Esophagus muscularis mucosa (tissue), 4 donors: ENCODE data around the gene HOXC9. TPM values are rescaled to one million over a fixed set of nuclear protein-coding genes. Genes with fewer than 3 reads are reported as not detected.

Source experiments
- DNase-seq: peaks from one replicate; pipeline ENCODE4 v3.0.0-alpha.2; 2017; ENCODE audit errors: extremely low spot score
- H3K27ac ChIP-seq, 4 donors: fragments of 200-600 bp; sonication (generic); replicated peaks in 1 of 4; 1 replicate in 3 of 4; 2 replicates in 1 of 4; pipeline ENCODE4 v1.5.1; 2016 to 2019; ENCODE audit warnings: mild to moderate bottlenecking in 1 of 4
- H3K27me3 ChIP-seq, 4 donors: fragments of 200-600 bp; sonication (generic); one replicate each; pipeline versions ENCODE4 v1.5.1 to v1.6.0; 2016 to 2019
- H3K36me3 ChIP-seq, 4 donors: fragments of 200-600 bp; sonication (generic); one replicate each; pipeline ENCODE4 v1.5.1; 2016 to 2019
- H3K4me1 ChIP-seq, 4 donors: fragments of 200-600 bp; sonication (generic); one replicate each; pipeline ENCODE4 v1.5.1; 2016 to 2019
- H3K4me3 ChIP-seq, 4 donors: fragments of 200-600 bp; sonication (generic); 1 replicate in 2 of 4; 2 replicates in 2 of 4; pipeline ENCODE4 v1.5.1; 2016 to 2019; ENCODE audit warnings: mild to moderate bottlenecking in 4 of 4, moderate library complexity in 1 of 4
- H3K9me3 ChIP-seq, 4 donors: fragments of 200-600 bp; sonication (generic); 1 replicate in 3 of 4; 2 replicates in 1 of 4; pipeline ENCODE4 v1.5.1; 2016 to 2019
- EP300 ChIP-seq: sonication (generic); formaldehyde crosslinking; IDR thresholded peaks from one replicate; pipeline ENCODE4 v1.6.1; 2017; ENCODE audit warnings: antibody characterized with exemption
- POLR2A ChIP-seq: fragments of 450-650 bp; IDR thresholded peaks from one replicate; pipeline ENCODE4 v1.6.1; 2017; ENCODE audit warnings: antibody characterized with exemption, moderate library complexity, mild to moderate bottlenecking, low read depth
- POLR2AphosphoS5 ChIP-seq, 2 donors: sonication (generic); formaldehyde crosslinking; IDR thresholded peaks; one replicate each; pipeline ENCODE4 v1.6.1; 2017; ENCODE audit warnings: antibody characterized with exemption in 2 of 2
- WGBS: methylation state at CpG from one replicate; pipeline ENCODE4 v1.1.5; 2018; 5-methylcytosine and 5-hydroxymethylcytosine counted together
- intact Hi-C: fragments of 100-400 bp; cut with DNase I; formaldehyde crosslinking; loops from one replicate; pipeline ENCODE4 v1.15.1; 2023
- total RNA-seq, 4 donors: library from RNA; depleted of rRNA; stranded (reverse); fragments of >200 nt; gene quantifications; one replicate each; pipeline versions ENCODE4 v1.1.0 to v1.2.1, GENCODE V29; 2016
- TF ChIP-seq, protein P1 (sequence below), 3 experiments: fragments of 200-600 bp in 2 of 3; fragments of 450-650 bp in 1 of 3; sonication (generic) in 2 of 3; IDR thresholded peaks; one replicate each; pipeline ENCODE4 v1.5.1; 2017 to 2019; ENCODE audit warnings: antibody characterized with exemption in 3 of 3, mild to moderate bottlenecking in 2 of 3, moderate library complexity in 1 of 3

HOXC9 gene
- total RNA-seq, 4 donors from 2014 or later, result not detected

DNA sequence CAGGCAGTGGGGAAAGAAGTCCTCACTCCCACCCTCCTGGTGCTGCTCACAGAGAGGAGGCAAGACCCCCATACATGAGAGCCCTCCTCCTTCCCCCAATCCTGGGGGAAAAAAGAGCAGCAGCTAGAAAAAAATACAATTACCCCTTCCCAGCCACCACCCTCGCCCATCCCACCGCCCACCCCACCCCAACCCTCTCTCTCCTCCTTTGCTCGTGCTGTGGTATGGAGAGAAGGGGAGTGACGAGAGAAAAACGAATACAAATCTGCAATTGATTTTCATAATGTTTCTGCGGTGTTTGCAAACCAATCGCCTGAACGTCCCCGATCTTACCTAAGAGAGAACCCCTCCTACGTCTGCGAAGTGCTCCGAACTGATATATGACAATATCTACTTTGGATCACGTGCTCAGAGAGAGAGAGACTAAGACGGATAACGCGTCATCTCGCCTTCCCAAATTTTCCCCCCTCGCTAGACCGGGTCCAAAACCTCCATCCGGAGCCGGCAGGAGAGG is 27.2 kb upstream of the HOXC9 start, which contains the start of gene HOXC11:
TSS of gene HOXC11 (plus strand) at position 405 of the 514 bp plus-strand sequence. CDS start 116 bp downstream, outside the sequence.
- Histone ChIP-seq H3K9me3 (no peaks in the 10 kb centered on the region), H3K4me3 (peak within 1 kb of the TSS; percentile 12 to 46 (median 31)), H3K4me1 (peaks cover 24 to 33% (median 28%) of the 10 kb centered on the region in 4 donors), H3K27ac (no peak within 1 kb of the TSS), H3K36me3 (no peaks in the 10 kb centered on the region), H3K27me3 (peaks cover 16 to 100% (median 93%) of the 10 kb centered on the region in 4 donors)
- WGBS, result 8% methylated on average over 12 of the region's 21 CpGs
- DNase-seq, result no peak
- intact Hi-C loops, result no loop called here
- TF ChIP-seq EP300, result no peak
- TF ChIP-seq POLR2AphosphoS5 (IDR thresholded peaks at IDR 0.05), result no peak
- TF ChIP-seq, protein P1, sequence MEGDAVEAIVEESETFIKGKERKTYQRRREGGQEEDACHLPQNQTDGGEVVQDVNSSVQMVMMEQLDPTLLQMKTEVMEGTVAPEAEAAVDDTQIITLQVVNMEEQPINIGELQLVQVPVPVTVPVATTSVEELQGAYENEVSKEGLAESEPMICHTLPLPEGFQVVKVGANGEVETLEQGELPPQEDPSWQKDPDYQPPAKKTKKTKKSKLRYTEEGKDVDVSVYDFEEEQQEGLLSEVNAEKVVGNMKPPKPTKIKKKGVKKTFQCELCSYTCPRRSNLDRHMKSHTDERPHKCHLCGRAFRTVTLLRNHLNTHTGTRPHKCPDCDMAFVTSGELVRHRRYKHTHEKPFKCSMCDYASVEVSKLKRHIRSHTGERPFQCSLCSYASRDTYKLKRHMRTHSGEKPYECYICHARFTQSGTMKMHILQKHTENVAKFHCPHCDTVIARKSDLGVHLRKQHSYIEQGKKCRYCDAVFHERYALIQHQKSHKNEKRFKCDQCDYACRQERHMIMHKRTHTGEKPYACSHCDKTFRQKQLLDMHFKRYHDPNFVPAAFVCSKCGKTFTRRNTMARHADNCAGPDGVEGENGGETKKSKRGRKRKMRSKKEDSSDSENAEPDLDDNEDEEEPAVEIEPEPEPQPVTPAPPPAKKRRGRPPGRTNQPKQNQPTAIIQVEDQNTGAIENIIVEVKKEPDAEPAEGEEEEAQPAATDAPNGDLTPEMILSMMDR (IDR thresholded peaks at IDR 0.05), result no peak
- TF ChIP-seq POLR2A, result no peak

DNA sequence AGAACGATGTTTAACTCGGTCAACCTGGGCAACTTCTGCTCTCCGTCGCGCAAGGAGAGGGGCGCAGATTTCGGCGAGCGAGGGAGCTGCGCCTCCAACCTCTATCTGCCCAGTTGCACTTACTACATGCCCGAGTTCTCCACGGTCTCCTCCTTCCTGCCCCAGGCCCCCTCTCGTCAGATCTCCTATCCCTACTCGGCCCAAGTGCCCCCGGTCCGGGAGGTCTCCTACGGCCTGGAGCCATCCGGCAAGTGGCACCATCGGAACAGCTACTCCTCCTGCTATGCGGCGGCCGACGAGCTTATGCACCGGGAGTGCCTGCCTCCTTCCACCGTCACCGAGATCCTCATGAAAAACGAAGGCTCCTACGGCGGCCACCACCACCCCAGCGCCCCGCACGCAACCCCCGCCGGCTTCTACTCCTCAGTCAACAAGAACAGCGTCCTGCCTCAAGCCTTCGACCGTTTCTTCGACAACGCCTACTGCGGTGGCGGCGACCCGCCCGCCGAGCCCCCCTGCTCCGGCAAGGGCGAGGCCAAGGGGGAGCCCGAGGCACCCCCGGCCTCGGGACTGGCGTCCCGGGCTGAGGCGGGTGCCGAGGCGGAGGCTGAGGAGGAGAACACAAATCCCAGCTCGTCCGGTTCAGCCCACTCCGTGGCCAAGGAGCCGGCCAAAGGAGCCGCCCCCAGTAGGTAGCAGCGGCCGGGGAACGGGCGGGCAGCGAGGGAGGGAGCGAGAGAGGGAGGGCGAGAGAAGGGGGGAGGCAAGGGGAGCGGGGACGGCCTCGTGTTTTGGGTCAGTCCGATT is 26.5 kb upstream of the HOXC9 start:
- Histone ChIP-seq H3K9me3 (no peaks in the 10 kb centered on the region), H3K4me1 (peaks cover 24 to 30% (median 28%) of the 10 kb centered on the region in 4 donors), H3K27ac (no peak overlapping the region), H3K36me3 (no peaks in the 10 kb centered on the region), H3K27me3 (peaks cover 16 to 100% (median 95%) of the 10 kb centered on the region in 4 donors), H3K4me3 (peak overlapping the region; percentile 12 to 46 (median 31))
- intact Hi-C loops, result no loop called here
- TF ChIP-seq, protein P1 (IDR thresholded peaks at IDR 0.05), result no peak
- TF ChIP-seq POLR2A, result no peak
- TF ChIP-seq POLR2AphosphoS5 (IDR thresholded peaks at IDR 0.05), result no peak
- TF ChIP-seq EP300, result no peak
- no peak for DNase-seq
- 6% methylated on average over 28 of the region's 71 CpGs for WGBS

DNA sequence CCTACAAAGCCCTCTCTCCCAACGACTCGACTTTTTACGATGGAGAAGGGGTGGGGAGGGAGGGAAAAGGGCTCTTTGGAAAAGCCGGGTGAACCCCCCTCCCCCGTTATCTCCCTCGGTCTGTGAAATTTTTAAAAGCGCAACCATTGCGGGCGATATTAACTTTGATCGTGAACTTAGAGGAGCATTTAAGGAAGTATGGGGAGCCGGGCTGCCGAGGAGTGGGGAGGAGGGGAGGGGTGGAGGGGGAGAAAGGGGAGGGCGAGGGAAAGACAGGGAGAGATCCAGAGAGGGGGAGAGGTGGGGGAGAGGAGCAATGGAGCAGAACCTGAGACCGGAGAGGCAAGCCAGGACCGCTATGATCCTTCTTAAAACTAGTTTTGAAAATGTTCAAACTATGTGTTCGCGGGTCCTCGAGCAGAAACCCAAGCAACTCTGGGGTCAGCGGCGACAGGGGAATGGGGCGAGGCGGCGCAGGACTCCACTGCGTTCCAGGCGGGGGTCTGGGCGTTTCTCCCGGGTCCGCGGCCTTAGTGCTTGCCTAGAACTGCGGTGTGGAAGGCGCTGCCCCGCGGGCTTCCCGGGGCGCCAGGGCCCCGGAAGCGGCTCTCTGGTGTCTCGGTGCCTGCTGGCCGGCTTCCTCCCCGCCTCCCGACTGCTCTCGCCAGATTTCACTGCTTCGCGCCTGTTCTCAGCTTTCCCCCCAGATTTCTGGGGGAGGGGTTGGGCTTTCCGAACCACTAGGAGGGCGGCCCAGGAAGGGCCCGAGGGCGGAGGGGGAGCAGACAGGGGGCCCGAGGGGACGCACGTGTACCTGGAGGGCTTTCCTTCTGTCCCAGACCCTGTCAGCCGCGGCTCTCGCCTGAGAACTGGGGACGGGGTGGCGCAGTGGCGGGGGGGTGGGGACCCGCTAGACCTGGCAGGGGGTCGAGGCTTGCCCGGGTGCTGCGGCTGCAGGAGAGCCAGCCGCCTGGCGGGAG is 25.6 kb upstream of the HOXC9 start, which contains the start of gene HOTAIR:
TSS of gene HOTAIR (minus strand) at position 871 of the 980 bp plus-strand sequence.
- intact Hi-C loops, result no loop called here
- TF ChIP-seq EP300 (no peak), POLR2A (no peak), POLR2AphosphoS5 (IDR thresholded peaks at IDR 0.05) (no peak)
- TF ChIP-seq, protein P1 (IDR thresholded peaks at IDR 0.05), result no peak
- Histone ChIP-seq H3K4me3 (peak within 1 kb of the TSS; percentile 31 to 46 (median 32)), H3K4me1 (peaks cover 24 to 30% (median 28%) of the 10 kb centered on the region in 4 donors), H3K27ac (no peak within 1 kb of the TSS), H3K9me3 (no peaks in the 10 kb centered on the region), H3K27me3 (peaks cover 16 to 100% (median 97%) of the 10 kb centered on the region in 4 donors), H3K36me3 (no peaks in the 10 kb centered on the region)
- DNase-seq, result no peak
- WGBS, result 3% methylated on average over 26 of the region's 63 CpGs

- intact Hi-C loops, result no loop called here
- peak overlapping the region; percentile 31 to 46 (median 32) for H3K4me3 ChIP-seq
- H3K4me1 ChIP-seq, result peaks cover 24 to 30% (median 28%) of the 10 kb centered on the region in 4 donors
- peaks cover 16 to 100% (median 96%) of the 10 kb centered on the region in 4 donors for H3K27me3 ChIP-seq
- WGBS, result 2% methylated on average over 16 of the region's 25 CpGs
- no peak for TF ChIP-seq POLR2AphosphoS5 (IDR thresholded peaks at IDR 0.05)
- no peak for TF ChIP-seq POLR2A
- TF ChIP-seq, protein P1 (IDR thresholded peaks at IDR 0.05), result no peak
- TF ChIP-seq EP300, result no peak
- no peak for DNase-seq
- H3K9me3 ChIP-seq, result no peaks in the 10 kb centered on the region
- no peaks in the 10 kb centered on the region for H3K36me3 ChIP-seq
- H3K27ac ChIP-seq, result no peak overlapping the region
Measured at GRCh38 chr12:53975064-53975471, 24.9 kb upstream of the HOXC9 start.
